Measurements from ENCODE around the gene TOP2A.

TOP2A gene

GRCh38 chr17:40445751-40446468 is 28.2 kb upstream of the TOP2A start:
- POLR2A ChIA-PET = no interaction called here
- TF ChIP-seq ZNF384 (IDR thresholded peaks at IDR 0.05) = no peak
- TF ChIP-seq NFRKB (IDR thresholded peaks at IDR 0.05) = no peak

GRCh38 chr17:40443988-40444899 is 26.5 kb upstream of the TOP2A start:
- ChIA-PET POLR2A (interaction anchor here (0.6 to 1.3 kb wide), 8 partner anchors 14 to 331 kb away, joined by 3 to 9 read pairs (median 3); partner anchors contain the start of gene TOP2A), CTCF (interaction anchor here (0.6 to 1.2 kb wide), 3 partner anchors 28 to 90 kb away, joined by 3 read pairs; no protein-coding TSS in a partner anchor)
- TF ChIP-seq ARNT (IDR thresholded peaks at IDR 0.05) (no peak), CTBP1 (IDR thresholded peaks at IDR 0.05; ENCODE audit: borderline replicate concordance) (no peak), L3MBTL2 (conservative IDR thresholded peaks at IDR 0.05) (no peak), ZNF384 (IDR thresholded peaks at IDR 0.05) (no peak), NFRKB (IDR thresholded peaks at IDR 0.05) (no peak), SP1 (IDR thresholded peaks at IDR 0.05) (no peak)
- no peak for DNase-seq (ENCODE audit: extremely low spot score)

More at GRCh38 chr17:40445751-40446468, 28.2 kb upstream of the TOP2A start:
- DNase-seq (ENCODE audit: extremely low spot score) = no peak
- CTCF ChIA-PET = interaction anchor here (0.8 to 1.0 kb wide), 2 partner anchors 30 kb away, joined by 3 to 5 read pairs; no protein-coding TSS in a partner anchor

GRCh38 chr17:40443196-40443987 is 25.7 kb upstream of the TOP2A start, which contains the start of gene IGFBP4:
TSS of gene IGFBP4 (plus strand) at chr17:40443450. CDS start at chr17:40443736, 286 bp downstream.
- TF ChIP-seq ZNF384 (IDR thresholded peaks at IDR 0.05) (no peak), L3MBTL2 (conservative IDR thresholded peaks at IDR 0.05) (no peak), FOXM1 (IDR thresholded peaks at IDR 0.05; ENCODE audit: borderline replicate concordance) (no peak), CTBP1 (IDR thresholded peaks at IDR 0.05; ENCODE audit: borderline replicate concordance) (no peak), BHLHE40 (IDR thresholded peaks at IDR 0.05; ENCODE audit: borderline replicate concordance) (no peak), TARDBP (IDR thresholded peaks at IDR 0.05) (no peak), FOXK2 (IDR thresholded peaks at IDR 0.05) (no peak), SP1 (IDR thresholded peaks at IDR 0.05) (no peak), LEF1 (IDR thresholded peaks at IDR 0.05; ENCODE audit: borderline replicate concordance) (no peak), ELF4 (IDR thresholded peaks at IDR 0.05) (no peak)
- ChIA-PET CTCF (interaction anchor here (0.7 to 1.2 kb wide), 3 partner anchors 28 to 33 kb away, joined by 3 to 5 read pairs (median 3); no protein-coding TSS in a partner anchor), POLR2A (interaction anchor here (0.6 to 1.3 kb wide), 8 partner anchors 15 to 330 kb away, joined by 3 to 9 read pairs (median 3); partner anchors contain the start of gene TOP2A)
- peak; percentile 59 for DNase-seq (ENCODE audit: extremely low spot score)

- TF ChIP-seq SUZ12 (IDR thresholded peaks at IDR 0.05) = no peak
- no peak for TF ChIP-seq LEF1 (IDR thresholded peaks at IDR 0.05; ENCODE audit: borderline replicate concordance)
- TF ChIP-seq ELF4 (IDR thresholded peaks at IDR 0.05) = no peak
- TF ChIP-seq CTBP1 (IDR thresholded peaks at IDR 0.05; ENCODE audit: borderline replicate concordance) = no peak
- TF ChIP-seq ARNT (IDR thresholded peaks at IDR 0.05) = no peak
- TF ChIP-seq SP1 (IDR thresholded peaks at IDR 0.05) = no peak
- TF ChIP-seq FOXK2 (IDR thresholded peaks at IDR 0.05) = no peak
- TF ChIP-seq TARDBP (IDR thresholded peaks at IDR 0.05) = no peak
- TF ChIP-seq ZNF384 (IDR thresholded peaks at IDR 0.05) = no peak
- no peak for TF ChIP-seq PKNOX1 (IDR thresholded peaks at IDR 0.05)
- no peak for TF ChIP-seq L3MBTL2 (conservative IDR thresholded peaks at IDR 0.05)
- TF ChIP-seq HDGF (IDR thresholded peaks at IDR 0.05; ENCODE audit: borderline replicate concordance) = no peak
- TF ChIP-seq BHLHE40 (IDR thresholded peaks at IDR 0.05; ENCODE audit: borderline replicate concordance) = no peak
- DNase-seq (ENCODE audit: extremely low spot score) = no peak
- ChIA-PET CTCF (interaction anchor here (0.7 to 0.9 kb wide), 2 partner anchors 25 to 33 kb away, joined by 4 to 5 read pairs; partner anchors contain the start of gene TOP2A), POLR2A (no interaction called here)
Measured at GRCh38 chr17:40442392-40443195, 24.9 kb upstream of the TOP2A start.

GRCh38 chr17:40440166-40440565 is 22.5 kb upstream of the TOP2A start:
- TF ChIP-seq FOXM1 (IDR thresholded peaks at IDR 0.05; ENCODE audit: borderline replicate concordance) (no peak), HDGF (IDR thresholded peaks at IDR 0.05; ENCODE audit: borderline replicate concordance) (no peak), FOXK2 (IDR thresholded peaks at IDR 0.05) (no peak), PKNOX1 (IDR thresholded peaks at IDR 0.05) (no peak), CTBP1 (IDR thresholded peaks at IDR 0.05; ENCODE audit: borderline replicate concordance) (no peak)
- ChIA-PET CTCF (interaction anchor here (0.6 to 1.2 kb wide), 3 partner anchors 10 to 53 kb away, joined by 3 read pairs; no protein-coding TSS in a partner anchor), POLR2A (interaction anchor here (0.6 kb wide), 1 partner anchor 22 kb away, joined by 3 read pairs; the partner anchor contains the start of gene TOP2A)
- no peak for DNase-seq (ENCODE audit: extremely low spot score)

Measured in HEK293T (cell line).